Fibroblast of lung (primary cell): ENCODE data around the gene TFE3. TPM values are rescaled to one million over a fixed set of nuclear protein-coding genes. Genes with fewer than 3 reads are reported as not detected.

Experiments
- DNase-seq, 2 donors: peaks; one replicate each; pipeline versions ENCODE4 v3.0.0 to v3.0.0-alpha.2; 2010; ENCODE audit warnings: low read depth in 2 of 2
- H2AFZ ChIP-seq: 2 replicates; pipeline ENCODE4 v1.5.1; 2012; ENCODE audit warnings: low read length, control low read depth, inconsistent platforms
- H3K27ac ChIP-seq: 2 replicates; pipeline ENCODE4 v1.5.1; 2011; ENCODE audit warnings: low read length, control low read depth; ENCODE audit not compliant: insufficient read depth
- H3K27me3 ChIP-seq: 2 replicates; pipeline ENCODE4 v1.5.1; 2011; ENCODE audit warnings: mild to moderate bottlenecking, low read length; ENCODE audit not compliant: control insufficient read depth, insufficient read depth
- H3K36me3 ChIP-seq: 2 replicates; pipeline ENCODE4 v1.5.1; 2011; ENCODE audit warnings: low read length; ENCODE audit not compliant: control insufficient read depth, insufficient read depth
- H3K4me1 ChIP-seq: 2 replicates; pipeline ENCODE4 v1.5.1; 2011; ENCODE audit warnings: low read length; ENCODE audit not compliant: control insufficient read depth, insufficient read depth; ENCODE audit errors: extremely low read depth
- H3K4me2 ChIP-seq: 2 replicates; pipeline ENCODE4 v1.5.1; 2011; ENCODE audit warnings: low read length, control low read depth; ENCODE audit not compliant: insufficient read depth; ENCODE audit errors: extremely low read depth
- H3K4me3 ChIP-seq, 4 experiments: fragments of 200-600 bp in 1 of 4; sonication (generic) in 1 of 4; replicated peaks in 1 of 4; 2 replicates each; pipeline ENCODE4 v1.5.1; 2011 to 2016; ENCODE audit warnings: low read length in 4 of 4, low read depth in 3 of 4, mild to moderate bottlenecking in 3 of 4, control low read depth in 2 of 4, inconsistent platforms in 1 of 4, mixed read lengths in 1 of 4; ENCODE audit not compliant: insufficient read depth in 1 of 4; ENCODE audit errors: control extremely low read depth in 1 of 4
- H3K79me2 ChIP-seq: 2 replicates; pipeline ENCODE4 v1.5.1; 2012; ENCODE audit warnings: mild to moderate bottlenecking, low read length, inconsistent platforms; ENCODE audit not compliant: control insufficient read depth, insufficient read depth
- H3K9ac ChIP-seq: 2 replicates; pipeline ENCODE4 v1.5.1; 2011; ENCODE audit warnings: mild to moderate bottlenecking, low read length, control low read depth; ENCODE audit not compliant: insufficient read depth
- H3K9me3 ChIP-seq: 2 replicates; pipeline ENCODE4 v1.5.1; 2012; ENCODE audit warnings: low read depth, low read length; ENCODE audit not compliant: control insufficient read depth, insufficient read depth
- H4K20me1 ChIP-seq: 2 replicates; pipeline ENCODE4 v1.5.1; 2011; ENCODE audit warnings: low read length; ENCODE audit not compliant: control insufficient read depth, insufficient read depth; ENCODE audit errors: extremely low read depth
- CTCF ChIP-seq, 2 donors: IDR thresholded peaks in 1 of 2; conservative IDR thresholded peaks in 1 of 2; 1 replicate in 1 of 2; 2 replicates in 1 of 2; pipeline ENCODE4 v1.5.1; 2011 to 2012; ENCODE audit warnings: low read length in 2 of 2, control low read depth in 1 of 2, inconsistent platforms in 1 of 2, low read depth in 1 of 2, mild to moderate bottlenecking in 1 of 2
- EZH2 ChIP-seq: IDR thresholded peaks from 2 replicates; pipeline ENCODE4 v1.5.1; 2012; ENCODE audit warnings: low read length, control low read depth, mild to moderate bottlenecking; ENCODE audit errors: missing control alignments
- polyA plus RNA-seq, 2 donors: library from polyadenylated mRNA; depleted of rRNA in 1 of 2; stranded (reverse) in 1 of 2; unstranded in 1 of 2; fragments of >200 nt; gene quantifications; 2 replicates each; pipeline ENCODE4 v1.2.1, GENCODE V29; 2011 to 2012; ENCODE audit warnings: missing spikeins in 1 of 2
- total RNA-seq: library from RNA; depleted of rRNA; stranded (reverse); fragments of >200 nt; gene quantifications from 2 replicates; pipeline ENCODE4 v1.2.1, GENCODE V29; 2014

The TFE3 gene
- total and polyA plus RNA-seq, 2 donors (not counting 1 experiment from before 2014, with no cell fraction given), result 18.9 to 36.8 TPM

DNA sequence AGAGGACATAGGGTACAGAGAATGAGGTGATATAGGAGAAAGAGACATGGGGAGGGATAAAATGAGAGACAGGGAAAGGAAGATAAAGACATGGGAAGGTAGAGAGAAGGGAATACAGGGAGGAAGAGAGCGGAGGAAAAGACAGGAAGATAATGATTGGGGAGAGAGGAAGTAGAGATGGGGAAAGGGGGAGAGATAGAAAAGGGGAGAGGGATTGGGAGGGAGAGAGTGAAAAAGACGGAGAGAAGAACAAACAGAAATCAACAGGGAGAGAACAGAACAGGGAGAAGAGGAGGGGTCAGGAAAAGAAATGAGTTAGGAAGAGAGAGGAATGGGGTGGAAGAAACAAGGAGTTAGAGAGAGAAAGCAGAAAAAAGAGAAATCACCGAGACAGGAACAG, 45.7 kb downstream of the TFE3 start:
- Histone ChIP-seq H3K4me3 (no peak overlapping the region), H3K4me1 (no peaks in the 10 kb centered on the region), H2AFZ (no peak overlapping the region), H3K79me2 (peaks cover 8% of the 10 kb centered on the region), H3K9ac (no peak overlapping the region), H3K27ac (no peak overlapping the region), H4K20me1 (no peaks in the 10 kb centered on the region), H3K27me3 (no peaks in the 10 kb centered on the region), H3K9me3 (no peaks in the 10 kb centered on the region), H3K36me3 (no peaks in the 10 kb centered on the region), H3K4me2 (no peak overlapping the region)
- no peak for TF ChIP-seq EZH2
- TF ChIP-seq CTCF (conservative IDR thresholded peaks at IDR 0.05 in 1 of 2, IDR thresholded peaks at IDR 0.05 in 1 of 2; ENCODE audit: low read depth in 1 of 2, low read length in 2 of 2), result no peak
- no peak for DNase-seq

GRCh38 chrX:48996969-48997368, 46.2 kb downstream of the TFE3 start:
- no peak for DNase-seq
- no peaks in the 10 kb centered on the region for H3K36me3 ChIP-seq
- no peak overlapping the region for H3K9ac ChIP-seq
- H4K20me1 ChIP-seq, result no peaks in the 10 kb centered on the region
- no peak for TF ChIP-seq EZH2
- no peaks in the 10 kb centered on the region for H3K27me3 ChIP-seq
- no peaks in the 10 kb centered on the region for H3K9me3 ChIP-seq
- no peak overlapping the region for H3K4me2 ChIP-seq
- no peak overlapping the region for H3K27ac ChIP-seq
- peaks cover 8% of the 10 kb centered on the region for H3K79me2 ChIP-seq
- H3K4me3 ChIP-seq, result no peak overlapping the region
- H2AFZ ChIP-seq, result no peak overlapping the region
- no peaks in the 10 kb centered on the region for H3K4me1 ChIP-seq

GRCh38 chrX:48992341-48992740, 50.8 kb downstream of the TFE3 start:
- H3K4me2 ChIP-seq, result no peak overlapping the region

More at GRCh38 chrX:48992341-48992740, 50.8 kb downstream of the TFE3 start:
- H4K20me1 ChIP-seq, result no peaks in the 10 kb centered on the region
- no peaks in the 10 kb centered on the region for H3K36me3 ChIP-seq
- TF ChIP-seq EZH2 (no peak), CTCF (conservative IDR thresholded peaks at IDR 0.05 in 1 of 2, IDR thresholded peaks at IDR 0.05 in 1 of 2; ENCODE audit: low read depth in 1 of 2, low read length in 2 of 2) (no peak)
- DNase-seq, result no peak
- no peaks in the 10 kb centered on the region for H3K9me3 ChIP-seq
- H3K9ac ChIP-seq, result no peak overlapping the region
- H3K27me3 ChIP-seq, result no peaks in the 10 kb centered on the region
- H3K4me3 ChIP-seq, result no peak overlapping the region
- H3K4me1 ChIP-seq, result no peaks in the 10 kb centered on the region
- H2AFZ ChIP-seq, result no peak overlapping the region
- H3K79me2 ChIP-seq, result no peaks in the 10 kb centered on the region
- H3K27ac ChIP-seq, result no peak overlapping the region
